ENCODE measurements around the gene CCDC85C.

CCDC85C gene

GRCh38 chr14:99535908-99536778 lies 67.9 kb downstream of the CCDC85C start:
- DNase-seq = no peak

GRCh38 chr14:99535448-99535847 lies 68.6 kb downstream of the CCDC85C start:
- DNase-seq = no peak

GRCh38 chr14:99534863-99535262 lies 69.1 kb downstream of the CCDC85C start:
- DNase-seq = no peak

- DNase-seq = no peak
Measured at GRCh38 chr14:99534333-99534732, 69.7 kb downstream of the CCDC85C start.

GRCh38 chr14:99532310-99532709 lies 71.7 kb downstream of the CCDC85C start:
- no peak for DNase-seq

- DNase-seq = no peak
Measured at GRCh38 chr14:99531251-99532096, 72.5 kb downstream of the CCDC85C start.

GRCh38 chr14:99530407-99531155 lies 73.4 kb downstream of the CCDC85C start:
- no peak for DNase-seq

GRCh38 chr14:99529899-99530298 lies 74.1 kb downstream of the CCDC85C start:
- DNase-seq = no peak

GRCh38 chr14:99527427-99528076 lies 76.5 kb downstream of the CCDC85C start:
- no peak for DNase-seq

GRCh38 chr14:99527026-99527425 lies 77.0 kb downstream of the CCDC85C start:
- DNase-seq = no peak

GRCh38 chr14:99525699-99526080 lies 78.3 kb downstream of the CCDC85C start:
- no peak for DNase-seq

- no peak for DNase-seq
Measured at GRCh38 chr14:99524804-99525698, 79.0 kb downstream of the CCDC85C start.

GRCh38 chr14:99524091-99524661 lies 79.8 kb downstream of the CCDC85C start:
- no peak for DNase-seq

GRCh38 chr14:99523704-99524055 lies 80.3 kb downstream of the CCDC85C start:
- DNase-seq = no peak

- DNase-seq = no peak
Measured at GRCh38 chr14:99522934-99523703, 80.9 kb downstream of the CCDC85C start.

- DNase-seq = no peak
Measured at GRCh38 chr14:99522457-99522891, 81.5 kb downstream of the CCDC85C start.

GRCh38 chr14:99522025-99522401 lies 82.0 kb downstream of the CCDC85C start:
- DNase-seq = no peak

- DNase-seq = no peak
Measured at GRCh38 chr14:99521176-99522024, 82.6 kb downstream of the CCDC85C start.

- DNase-seq = no peak
Measured at GRCh38 chr14:99520571-99521081, 83.4 kb downstream of the CCDC85C start.

Data from inflammatory macrophage treated with lipopolysaccharide for 1 hour (primary cell).